AG09319 (cell line): Measurements from ENCODE around the gene OPHN1.
A peak's percentile ranks its signal among the peaks of the same experiment; 100 is the strongest.

Experiments
- DNase-seq: peaks from one replicate; pipeline ENCODE4 v3.0.0-alpha.2; 2010; ENCODE audit warnings: low read depth; ENCODE audit errors: extremely low read depth
- CTCF ChIP-seq: IDR thresholded peaks from 2 replicates; pipeline ENCODE4 v1.5.1; 2011; ENCODE audit warnings: low read depth, mild to moderate bottlenecking, inconsistent platforms, low read length, moderate library complexity

Gene OPHN1

GRCh38 chrX:68112321-68112720 is 321.0 kb downstream of the OPHN1 start:
- DNase-seq = no peak
- no peak for TF ChIP-seq CTCF

GRCh38 chrX:68109162-68109561 is 324.1 kb downstream of the OPHN1 start:
- no peak for TF ChIP-seq CTCF
- DNase-seq = no peak

GRCh38 chrX:68098431-68098830 is 334.9 kb downstream of the OPHN1 start:
- no peak for DNase-seq
- TF ChIP-seq CTCF = no peak

GRCh38 chrX:68090266-68090665 is 343.0 kb downstream of the OPHN1 start:
- peak; percentile 8 for TF ChIP-seq CTCF
- no peak for DNase-seq

- TF ChIP-seq CTCF = no peak
- DNase-seq = no peak
Observed at GRCh38 chrX:68087526-68087925, 345.8 kb downstream of the OPHN1 start.

GRCh38 chrX:68086709-68087108 is 346.6 kb downstream of the OPHN1 start:
- TF ChIP-seq CTCF = no peak
- DNase-seq = no peak

- no peak for DNase-seq
- no peak for TF ChIP-seq CTCF
Observed at GRCh38 chrX:68084765-68085164, 348.5 kb downstream of the OPHN1 start.
